ENCODE data around the gene SPARC.

SPARC gene

GRCh38 chr5:151718646-151719045 is 31.9 kb upstream of the SPARC start:
- Histone ChIP-seq H3K23ac (ENCODE audit: low read length) (no peak overlapping the region), H4K8ac (ENCODE audit: low read depth, low read length) (no peak overlapping the region), H2AK5ac (ENCODE audit: low read length) (no peak overlapping the region), H2AFZ (ENCODE audit: insufficient read depth, low read length, poor library complexity) (peak overlapping the region; percentile 30), H3K18ac (ENCODE audit: low read length) (no peak overlapping the region), H2BK12ac (ENCODE audit: low read length) (no peak overlapping the region), H3K9me3 (ENCODE audit: insufficient read depth, low read depth, low read length) (no peaks in the 10 kb centered on the region), H3K4me1 (ENCODE audit: control insufficient read depth in 1 of 2, insufficient read depth in 2 of 2, low read length in 2 of 2) (peaks cover 6 to 16% of the 10 kb centered on the region in 2 experiments), H3K27ac (ENCODE audit: low read depth, low read length) (peak overlapping the region; percentile 58), H3K27me3 (ENCODE audit: insufficient read depth, low read length) (no peaks in the 10 kb centered on the region), H3K9ac (ENCODE audit: low read length) (no peak overlapping the region), H3K36me3 (ENCODE audit: control insufficient read depth in 1 of 2, insufficient read depth in 2 of 2, low read length in 2 of 2) (no peaks in the 10 kb centered on the region), H3K79me1 (ENCODE audit: low read length) (peaks cover 3% of the 10 kb centered on the region), H2BK120ac (ENCODE audit: insufficient read depth, low read length, poor library complexity) (no peak overlapping the region), H4K91ac (ENCODE audit: low read depth, low read length) (no peak overlapping the region), H3K4ac (ENCODE audit: low read depth, low read length) (no peak overlapping the region), H4K12ac (ENCODE audit: low read depth, low read length) (no peak overlapping the region), H2BK5ac (ENCODE audit: low read depth, low read length, poor library complexity) (no peak overlapping the region), H3K14ac (ENCODE audit: low read length) (no peak overlapping the region), H3K4me2 (ENCODE audit: low read length) (no peak overlapping the region), H3K79me2 (ENCODE audit: control insufficient read depth, insufficient read depth, low read length, poor library complexity) (no peaks in the 10 kb centered on the region), H3K4me3 (ENCODE audit: low read depth, low read length) (no peak overlapping the region)
- no CpG with 5 or more reads among the region's 3 CpGs for WGBS (ENCODE audit: extremely low coverage, insufficient coverage, insufficient read length)
- DNase-seq = peak; percentile 74 to 78

- H2BK5ac ChIP-seq (ENCODE audit: low read depth, low read length, poor library complexity) = no peak overlapping the region
- H3K14ac ChIP-seq (ENCODE audit: low read length) = no peak overlapping the region
- H3K79me2 ChIP-seq (ENCODE audit: control insufficient read depth, insufficient read depth, low read length, poor library complexity) = no peaks in the 10 kb centered on the region
- H3K23ac ChIP-seq (ENCODE audit: low read length) = no peak overlapping the region
- H4K91ac ChIP-seq (ENCODE audit: low read depth, low read length) = no peak overlapping the region
- H3K4me3 ChIP-seq (ENCODE audit: low read depth, low read length) = no peak overlapping the region
- no peak overlapping the region for H2AFZ ChIP-seq (ENCODE audit: insufficient read depth, low read length, poor library complexity)
- H3K9ac ChIP-seq (ENCODE audit: low read length) = no peak overlapping the region
- no peak overlapping the region for H2BK12ac ChIP-seq (ENCODE audit: low read length)
- no peaks in the 10 kb centered on the region for H3K9me3 ChIP-seq (ENCODE audit: insufficient read depth, low read depth, low read length)
- H4K8ac ChIP-seq (ENCODE audit: low read depth, low read length) = no peak overlapping the region
- peak; percentile 50 to 59 for DNase-seq
- peaks cover 6 to 16% of the 10 kb centered on the region in 2 experiments for H3K4me1 ChIP-seq (ENCODE audit: control insufficient read depth in 1 of 2, insufficient read depth in 2 of 2, low read length in 2 of 2)
- H3K79me1 ChIP-seq (ENCODE audit: low read length) = peaks cover 3% of the 10 kb centered on the region
- H2AK5ac ChIP-seq (ENCODE audit: low read length) = no peak overlapping the region
- no peak overlapping the region for H3K4ac ChIP-seq (ENCODE audit: low read depth, low read length)
- H3K4me2 ChIP-seq (ENCODE audit: low read length) = no peak overlapping the region
- H3K27me3 ChIP-seq (ENCODE audit: insufficient read depth, low read length) = no peaks in the 10 kb centered on the region
- H3K18ac ChIP-seq (ENCODE audit: low read length) = no peak overlapping the region
- H3K36me3 ChIP-seq (ENCODE audit: control insufficient read depth in 1 of 2, insufficient read depth in 2 of 2, low read length in 2 of 2) = no peaks in the 10 kb centered on the region
- H2BK120ac ChIP-seq (ENCODE audit: insufficient read depth, low read length, poor library complexity) = no peak overlapping the region
- WGBS (ENCODE audit: extremely low coverage, insufficient coverage, insufficient read length) = no CpG with 5 or more reads among the region's 2 CpGs
- H3K27ac ChIP-seq (ENCODE audit: low read depth, low read length) = peak overlapping the region; percentile 58
- H4K12ac ChIP-seq (ENCODE audit: low read depth, low read length) = no peak overlapping the region
These were observed 31.4 kb upstream of the SPARC start for GRCh38 chr5:151718153-151718552.

- H3K36me3 ChIP-seq (ENCODE audit: control insufficient read depth in 1 of 2, insufficient read depth in 2 of 2, low read length in 2 of 2) = no peaks in the 10 kb centered on the region
- no peaks in the 10 kb centered on the region for H3K9me3 ChIP-seq (ENCODE audit: insufficient read depth, low read depth, low read length)
- no peak overlapping the region for H4K91ac ChIP-seq (ENCODE audit: low read depth, low read length)
- no peak overlapping the region for H2AK5ac ChIP-seq (ENCODE audit: low read length)
- no peak overlapping the region for H3K23ac ChIP-seq (ENCODE audit: low read length)
- H3K9ac ChIP-seq (ENCODE audit: low read length) = no peak overlapping the region
- H3K14ac ChIP-seq (ENCODE audit: low read length) = no peak overlapping the region
- DNase-seq = no peak
- H2BK12ac ChIP-seq (ENCODE audit: low read length) = no peak overlapping the region
- no peak overlapping the region for H3K18ac ChIP-seq (ENCODE audit: low read length)
- H3K4me2 ChIP-seq (ENCODE audit: low read length) = no peak overlapping the region
- H3K4me1 ChIP-seq (ENCODE audit: control insufficient read depth in 1 of 2, insufficient read depth in 2 of 2, low read length in 2 of 2) = peaks cover 6 to 16% of the 10 kb centered on the region in 2 experiments
- no peak overlapping the region for H3K4ac ChIP-seq (ENCODE audit: low read depth, low read length)
- no peak overlapping the region for H2BK120ac ChIP-seq (ENCODE audit: insufficient read depth, low read length, poor library complexity)
- no peak overlapping the region for H2AFZ ChIP-seq (ENCODE audit: insufficient read depth, low read length, poor library complexity)
- no peak overlapping the region for H3K4me3 ChIP-seq (ENCODE audit: low read depth, low read length)
- no peak overlapping the region for H2BK5ac ChIP-seq (ENCODE audit: low read depth, low read length, poor library complexity)
- WGBS (ENCODE audit: extremely low coverage, insufficient coverage, insufficient read length) = no CpG with 5 or more reads among the region's 3 CpGs
- H3K27ac ChIP-seq (ENCODE audit: low read depth, low read length) = no peak overlapping the region
- no peak overlapping the region for H4K12ac ChIP-seq (ENCODE audit: low read depth, low read length)
- H3K79me1 ChIP-seq (ENCODE audit: low read length) = peaks cover 3% of the 10 kb centered on the region
- no peaks in the 10 kb centered on the region for H3K79me2 ChIP-seq (ENCODE audit: control insufficient read depth, insufficient read depth, low read length, poor library complexity)
- H3K27me3 ChIP-seq (ENCODE audit: insufficient read depth, low read length) = no peaks in the 10 kb centered on the region
- H4K8ac ChIP-seq (ENCODE audit: low read depth, low read length) = no peak overlapping the region
These were observed 30.7 kb upstream of the SPARC start for GRCh38 chr5:151717416-151717815.

- peaks cover 0 to 3% of the 10 kb centered on the region in 2 experiments for H3K4me1 ChIP-seq (ENCODE audit: control insufficient read depth in 1 of 2, insufficient read depth in 2 of 2, low read length in 2 of 2)
- no peak for DNase-seq
These were observed 22.5 kb upstream of the SPARC start for GRCh38 chr5:151709109-151709735.

More at GRCh38 chr5:151709109-151709735, 22.5 kb upstream of the SPARC start:
- H3K14ac ChIP-seq (ENCODE audit: low read length) = no peak overlapping the region
- H3K9ac ChIP-seq (ENCODE audit: low read length) = no peak overlapping the region
- H2AK5ac ChIP-seq (ENCODE audit: low read length) = no peak overlapping the region
- H3K79me2 ChIP-seq (ENCODE audit: control insufficient read depth, insufficient read depth, low read length, poor library complexity) = no peaks in the 10 kb centered on the region
- no peak overlapping the region for H4K8ac ChIP-seq (ENCODE audit: low read depth, low read length)
- no peak overlapping the region for H2BK120ac ChIP-seq (ENCODE audit: insufficient read depth, low read length, poor library complexity)
- H3K79me1 ChIP-seq (ENCODE audit: low read length) = no peaks in the 10 kb centered on the region
- no peaks in the 10 kb centered on the region for H3K36me3 ChIP-seq (ENCODE audit: control insufficient read depth in 1 of 2, insufficient read depth in 2 of 2, low read length in 2 of 2)
- WGBS (ENCODE audit: extremely low coverage, insufficient coverage, insufficient read length) = no CpG with 5 or more reads among the region's 13 CpGs
- no peaks in the 10 kb centered on the region for H3K27me3 ChIP-seq (ENCODE audit: insufficient read depth, low read length)
- no peak overlapping the region for H3K4ac ChIP-seq (ENCODE audit: low read depth, low read length)
- H2BK5ac ChIP-seq (ENCODE audit: low read depth, low read length, poor library complexity) = no peak overlapping the region
- H3K9me3 ChIP-seq (ENCODE audit: insufficient read depth, low read depth, low read length) = peaks cover 1% of the 10 kb centered on the region
- H3K18ac ChIP-seq (ENCODE audit: low read length) = no peak overlapping the region
- H3K4me3 ChIP-seq (ENCODE audit: low read depth, low read length) = no peak overlapping the region
- H3K27ac ChIP-seq (ENCODE audit: low read depth, low read length) = no peak overlapping the region
- H4K12ac ChIP-seq (ENCODE audit: low read depth, low read length) = no peak overlapping the region
- H2BK12ac ChIP-seq (ENCODE audit: low read length) = no peak overlapping the region
- no peak overlapping the region for H3K4me2 ChIP-seq (ENCODE audit: low read length)
- H4K91ac ChIP-seq (ENCODE audit: low read depth, low read length) = no peak overlapping the region
- H2AFZ ChIP-seq (ENCODE audit: insufficient read depth, low read length, poor library complexity) = no peak overlapping the region
- no peak overlapping the region for H3K23ac ChIP-seq (ENCODE audit: low read length)

All from trophoblast cell (in vitro differentiated cells and primary cell).